Vagina (tissue), 2 donors: ENCODE data around the gene ARMC9.

Experiments used
- CTCF ChIP-seq, 3 experiments: fragments of 450-650 bp in 2 of 3; fragments of 200-600 bp in 1 of 3; sonication (generic) in 1 of 3; IDR thresholded peaks; one replicate each; pipeline ENCODE4 v1.5.1; 2017 to 2019; ENCODE audit warnings: antibody characterized with exemption in 3 of 3, mild to moderate bottlenecking in 2 of 3, moderate library complexity in 2 of 3
- POLR2A ChIP-seq, 2 donors: fragments of 450-650 bp; IDR thresholded peaks; one replicate each; pipeline ENCODE4 v1.6.1; 2017; ENCODE audit warnings: antibody characterized with exemption in 2 of 2, mild to moderate bottlenecking in 2 of 2, moderate library complexity in 2 of 2

GRCh38 chr2:231323316-231323715 is 124.9 kb downstream of the ARMC9 start:
- no peak for TF ChIP-seq POLR2A (IDR thresholded peaks at IDR 0.05)
- TF ChIP-seq CTCF (IDR thresholded peaks at IDR 0.05) = no peak
